Measurements from ENCODE around the gene TANC1. TPM values are rescaled to one million over a fixed set of nuclear protein-coding genes. Genes with fewer than 3 reads are reported as not detected.

TANC1 gene
- polyA plus RNA-seq, 1 donor from 2014 or later, result 0.37 TPM

DNA sequence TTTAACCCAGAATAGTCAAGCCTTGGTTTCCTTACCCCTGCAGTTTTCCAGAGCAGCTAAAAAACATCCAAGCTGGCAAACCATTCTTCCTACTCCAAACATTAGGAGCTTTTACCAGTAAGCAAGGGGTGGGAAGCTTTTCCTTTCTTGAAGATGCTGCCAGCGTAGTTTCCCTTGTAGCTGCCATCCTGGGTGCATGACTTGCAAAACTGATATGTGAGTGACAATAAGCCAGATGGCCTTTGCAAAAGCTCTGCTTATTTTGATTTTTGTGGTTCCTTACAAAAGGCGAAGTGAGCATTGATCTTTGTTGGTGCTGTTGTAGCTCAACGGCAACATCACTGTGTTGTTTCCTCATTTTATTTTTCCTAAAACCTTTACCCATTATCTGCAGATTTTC, 179.2 kb downstream of the TANC1 start:
- Histone ChIP-seq H3K9ac (ENCODE audit: low read length) (no peak overlapping the region), H3K36me3 (ENCODE audit: insufficient read depth, low read length) (no peaks in the 10 kb centered on the region), H3K4me2 (ENCODE audit: low read length) (no peak overlapping the region), H3K27ac (ENCODE audit: low read length) (no peak overlapping the region), H3K4me3 (ENCODE audit: low read length) (no peak overlapping the region), H4K20me1 (ENCODE audit: insufficient read depth) (no peaks in the 10 kb centered on the region), H2AFZ (ENCODE audit: low read depth, low read length) (no peak overlapping the region), H3K9me3 (ENCODE audit: low read length) (no peaks in the 10 kb centered on the region), H3K27me3 (ENCODE audit: insufficient read depth, low read depth, low read length) (no peaks in the 10 kb centered on the region), H3K9me2 (ENCODE audit: insufficient read depth, low read length) (no peaks in the 10 kb centered on the region), H3K79me2 (replicated peaks; ENCODE audit: insufficient read depth, low read length) (no peaks in the 10 kb centered on the region), H3F3A (ENCODE audit: insufficient read depth, low read length, poor library complexity, severe bottlenecking) (no peaks in the 10 kb centered on the region)
- TF ChIP-seq EZH2 (IDR thresholded peaks at IDR 0.05; ENCODE audit: borderline replicate concordance, insufficient read depth, low read length, poor library complexity, severe bottlenecking), result no peak
- TF ChIP-seq, protein P1, sequence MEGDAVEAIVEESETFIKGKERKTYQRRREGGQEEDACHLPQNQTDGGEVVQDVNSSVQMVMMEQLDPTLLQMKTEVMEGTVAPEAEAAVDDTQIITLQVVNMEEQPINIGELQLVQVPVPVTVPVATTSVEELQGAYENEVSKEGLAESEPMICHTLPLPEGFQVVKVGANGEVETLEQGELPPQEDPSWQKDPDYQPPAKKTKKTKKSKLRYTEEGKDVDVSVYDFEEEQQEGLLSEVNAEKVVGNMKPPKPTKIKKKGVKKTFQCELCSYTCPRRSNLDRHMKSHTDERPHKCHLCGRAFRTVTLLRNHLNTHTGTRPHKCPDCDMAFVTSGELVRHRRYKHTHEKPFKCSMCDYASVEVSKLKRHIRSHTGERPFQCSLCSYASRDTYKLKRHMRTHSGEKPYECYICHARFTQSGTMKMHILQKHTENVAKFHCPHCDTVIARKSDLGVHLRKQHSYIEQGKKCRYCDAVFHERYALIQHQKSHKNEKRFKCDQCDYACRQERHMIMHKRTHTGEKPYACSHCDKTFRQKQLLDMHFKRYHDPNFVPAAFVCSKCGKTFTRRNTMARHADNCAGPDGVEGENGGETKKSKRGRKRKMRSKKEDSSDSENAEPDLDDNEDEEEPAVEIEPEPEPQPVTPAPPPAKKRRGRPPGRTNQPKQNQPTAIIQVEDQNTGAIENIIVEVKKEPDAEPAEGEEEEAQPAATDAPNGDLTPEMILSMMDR (IDR thresholded peaks at IDR 0.05; ENCODE audit: poor library complexity, severe bottlenecking), result no peak
- TF ChIP-seq RAD21 (conservative IDR thresholded peaks at IDR 0.05), result no peak
- no peak for TF ChIP-seq MXI1 (conservative IDR thresholded peaks at IDR 0.05; ENCODE audit: poor library complexity, severe bottlenecking)
- TF ChIP-seq, protein P2, sequence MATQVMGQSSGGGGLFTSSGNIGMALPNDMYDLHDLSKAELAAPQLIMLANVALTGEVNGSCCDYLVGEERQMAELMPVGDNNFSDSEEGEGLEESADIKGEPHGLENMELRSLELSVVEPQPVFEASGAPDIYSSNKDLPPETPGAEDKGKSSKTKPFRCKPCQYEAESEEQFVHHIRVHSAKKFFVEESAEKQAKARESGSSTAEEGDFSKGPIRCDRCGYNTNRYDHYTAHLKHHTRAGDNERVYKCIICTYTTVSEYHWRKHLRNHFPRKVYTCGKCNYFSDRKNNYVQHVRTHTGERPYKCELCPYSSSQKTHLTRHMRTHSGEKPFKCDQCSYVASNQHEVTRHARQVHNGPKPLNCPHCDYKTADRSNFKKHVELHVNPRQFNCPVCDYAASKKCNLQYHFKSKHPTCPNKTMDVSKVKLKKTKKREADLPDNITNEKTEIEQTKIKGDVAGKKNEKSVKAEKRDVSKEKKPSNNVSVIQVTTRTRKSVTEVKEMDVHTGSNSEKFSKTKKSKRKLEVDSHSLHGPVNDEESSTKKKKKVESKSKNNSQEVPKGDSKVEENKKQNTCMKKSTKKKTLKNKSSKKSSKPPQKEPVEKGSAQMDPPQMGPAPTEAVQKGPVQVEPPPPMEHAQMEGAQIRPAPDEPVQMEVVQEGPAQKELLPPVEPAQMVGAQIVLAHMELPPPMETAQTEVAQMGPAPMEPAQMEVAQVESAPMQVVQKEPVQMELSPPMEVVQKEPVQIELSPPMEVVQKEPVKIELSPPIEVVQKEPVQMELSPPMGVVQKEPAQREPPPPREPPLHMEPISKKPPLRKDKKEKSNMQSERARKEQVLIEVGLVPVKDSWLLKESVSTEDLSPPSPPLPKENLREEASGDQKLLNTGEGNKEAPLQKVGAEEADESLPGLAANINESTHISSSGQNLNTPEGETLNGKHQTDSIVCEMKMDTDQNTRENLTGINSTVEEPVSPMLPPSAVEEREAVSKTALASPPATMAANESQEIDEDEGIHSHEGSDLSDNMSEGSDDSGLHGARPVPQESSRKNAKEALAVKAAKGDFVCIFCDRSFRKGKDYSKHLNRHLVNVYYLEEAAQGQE (IDR thresholded peaks at IDR 0.05; ENCODE audit: borderline replicate concordance), result no peak
- TF ChIP-seq EP300 (conservative IDR thresholded peaks at IDR 0.05; ENCODE audit: poor library complexity, severe bottlenecking), result no peak
- no peak for TF ChIP-seq POLR2AphosphoS5 (IDR thresholded peaks at IDR 0.05)
- TF ChIP-seq SMC3 (conservative IDR thresholded peaks at IDR 0.05; ENCODE audit: poor library complexity), result no peak
- no peak for TF ChIP-seq TAF1 (IDR thresholded peaks at IDR 0.05; ENCODE audit: low read depth)

DNA sequence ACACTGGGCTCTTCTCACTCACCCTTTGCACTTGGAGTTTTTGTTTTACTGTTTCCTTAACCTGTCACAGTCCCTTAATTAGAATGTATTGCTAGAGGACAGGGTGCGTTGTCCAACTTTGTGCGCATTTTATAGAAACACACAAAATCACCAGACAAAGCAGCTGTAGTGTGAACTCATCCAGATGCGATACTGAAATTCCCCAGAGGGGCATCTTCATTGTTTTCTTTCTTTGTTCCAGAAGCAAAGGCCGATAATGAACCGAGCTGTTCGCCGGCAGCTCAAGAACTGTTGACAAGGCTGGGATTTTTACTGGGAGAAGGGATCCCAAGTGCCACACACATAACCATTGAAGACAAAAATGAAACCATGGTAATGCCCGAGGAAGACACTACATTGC, 180.5 kb downstream of the TANC1 start:
- Histone ChIP-seq H3K9me2 (ENCODE audit: insufficient read depth, low read length) (no peaks in the 10 kb centered on the region), H2AFZ (ENCODE audit: low read depth, low read length) (no peak overlapping the region), H3K79me2 (replicated peaks; ENCODE audit: insufficient read depth, low read length) (no peaks in the 10 kb centered on the region), H4K20me1 (ENCODE audit: insufficient read depth) (no peaks in the 10 kb centered on the region), H3F3A (ENCODE audit: insufficient read depth, low read length, poor library complexity, severe bottlenecking) (no peaks in the 10 kb centered on the region), H3K4me3 (ENCODE audit: low read length) (no peak overlapping the region), H3K9me3 (ENCODE audit: low read length) (no peaks in the 10 kb centered on the region), H3K27me3 (ENCODE audit: insufficient read depth, low read depth, low read length) (no peaks in the 10 kb centered on the region), H3K27ac (ENCODE audit: low read length) (no peak overlapping the region), H3K9ac (ENCODE audit: low read length) (no peak overlapping the region), H3K4me2 (ENCODE audit: low read length) (no peak overlapping the region), H3K36me3 (ENCODE audit: insufficient read depth, low read length) (no peaks in the 10 kb centered on the region)
- no peak for TF ChIP-seq MXI1 (conservative IDR thresholded peaks at IDR 0.05; ENCODE audit: poor library complexity, severe bottlenecking)
- TF ChIP-seq TAF1 (IDR thresholded peaks at IDR 0.05; ENCODE audit: low read depth), result no peak
- no peak for TF ChIP-seq EP300 (conservative IDR thresholded peaks at IDR 0.05; ENCODE audit: poor library complexity, severe bottlenecking)
- TF ChIP-seq POLR2AphosphoS5 (IDR thresholded peaks at IDR 0.05), result no peak
- no peak for TF ChIP-seq SMC3 (conservative IDR thresholded peaks at IDR 0.05; ENCODE audit: poor library complexity)
- TF ChIP-seq, protein P1 (IDR thresholded peaks at IDR 0.05; ENCODE audit: poor library complexity, severe bottlenecking), result no peak
- TF ChIP-seq RAD21 (conservative IDR thresholded peaks at IDR 0.05), result no peak

Data from neural cell (in vitro differentiated cells).